22Rv1 (cell line): ENCODE measurements around the gene SLC1A1.

Experiments used
- ZFX ChIP-seq: fragments of 450-650 bp; IDR thresholded peaks from 2 replicates; pipeline ENCODE4 v1.6.1; 2017; ENCODE audit warnings: antibody characterized with exemption, borderline replicate concordance
- TF ChIP-seq, protein P1 (sequence below): fragments of 450-650 bp; IDR thresholded peaks from 2 replicates; pipeline ENCODE4 v1.5.1; 2017; ENCODE audit warnings: mild to moderate bottlenecking

DNA sequence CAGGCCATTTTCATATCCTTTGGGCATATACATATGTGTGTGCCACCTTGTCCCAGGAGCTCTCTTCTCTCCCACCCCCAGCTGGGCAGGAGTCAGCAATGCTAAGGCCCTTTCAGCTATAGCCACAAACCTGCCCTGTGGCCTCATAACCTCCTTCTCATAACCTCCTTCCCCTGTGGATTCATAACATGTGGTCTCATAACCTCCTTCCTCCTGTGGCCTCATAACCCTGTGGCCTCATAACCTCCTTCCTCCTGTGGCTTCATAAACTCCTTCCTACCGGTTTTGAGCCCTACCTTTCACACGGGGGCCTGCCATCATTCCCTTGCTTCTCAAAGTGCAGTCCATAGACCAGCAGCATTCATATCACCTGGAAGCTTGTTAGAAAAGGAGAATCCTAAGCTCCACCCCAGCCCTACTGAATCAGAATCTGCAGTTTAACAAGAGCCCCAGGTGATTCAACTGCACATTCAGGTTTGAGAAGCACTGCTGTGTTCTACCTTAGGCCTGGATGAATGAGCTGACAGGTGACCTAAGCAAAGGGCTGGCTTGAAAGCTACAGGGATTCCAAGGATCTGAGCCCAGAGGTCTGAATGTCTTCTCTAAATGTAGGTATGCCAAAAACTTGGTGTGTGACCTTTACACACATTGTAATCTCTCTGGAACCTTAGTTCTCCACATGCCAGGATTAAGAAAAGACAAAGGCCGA, 129.9 kb downstream of the SLC1A1 start:
- TF ChIP-seq, protein P1, sequence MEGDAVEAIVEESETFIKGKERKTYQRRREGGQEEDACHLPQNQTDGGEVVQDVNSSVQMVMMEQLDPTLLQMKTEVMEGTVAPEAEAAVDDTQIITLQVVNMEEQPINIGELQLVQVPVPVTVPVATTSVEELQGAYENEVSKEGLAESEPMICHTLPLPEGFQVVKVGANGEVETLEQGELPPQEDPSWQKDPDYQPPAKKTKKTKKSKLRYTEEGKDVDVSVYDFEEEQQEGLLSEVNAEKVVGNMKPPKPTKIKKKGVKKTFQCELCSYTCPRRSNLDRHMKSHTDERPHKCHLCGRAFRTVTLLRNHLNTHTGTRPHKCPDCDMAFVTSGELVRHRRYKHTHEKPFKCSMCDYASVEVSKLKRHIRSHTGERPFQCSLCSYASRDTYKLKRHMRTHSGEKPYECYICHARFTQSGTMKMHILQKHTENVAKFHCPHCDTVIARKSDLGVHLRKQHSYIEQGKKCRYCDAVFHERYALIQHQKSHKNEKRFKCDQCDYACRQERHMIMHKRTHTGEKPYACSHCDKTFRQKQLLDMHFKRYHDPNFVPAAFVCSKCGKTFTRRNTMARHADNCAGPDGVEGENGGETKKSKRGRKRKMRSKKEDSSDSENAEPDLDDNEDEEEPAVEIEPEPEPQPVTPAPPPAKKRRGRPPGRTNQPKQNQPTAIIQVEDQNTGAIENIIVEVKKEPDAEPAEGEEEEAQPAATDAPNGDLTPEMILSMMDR: no peak
- TF ChIP-seq ZFX: no peak
